Measurements from ENCODE around the gene DLG2.

DLG2 gene

GRCh38 chr11:83827940-83828554 lies 1799.1 kb downstream of the DLG2 start:
- Mint-ChIP-seq H3K27me3 (ENCODE audit: low read depth, poor library complexity) (peaks cover 2% of the 10 kb centered on the region), H3K4me3 (no peak overlapping the region), H3K27ac (no peak overlapping the region), H3K36me3 (ENCODE audit: low read depth) (no peaks in the 10 kb centered on the region), H3K4me1 (no peaks in the 10 kb centered on the region), H3K9me3 (no peaks in the 10 kb centered on the region)
- peak; percentile 52 for TF ChIP-seq CTCF (IDR thresholded peaks at IDR 0.05)
- no peak for DNase-seq

GRCh38 chr11:83827520-83827919 lies 1799.6 kb downstream of the DLG2 start:
- H3K36me3 Mint-ChIP-seq (ENCODE audit: low read depth), result no peaks in the 10 kb centered on the region
- H3K9me3 Mint-ChIP-seq, result no peaks in the 10 kb centered on the region
- no peak overlapping the region for H3K27ac Mint-ChIP-seq
- no peak for DNase-seq
- H3K4me1 Mint-ChIP-seq, result no peaks in the 10 kb centered on the region
- TF ChIP-seq CTCF (IDR thresholded peaks at IDR 0.05), result no peak
- no peaks in the 10 kb centered on the region for H3K27me3 Mint-ChIP-seq (ENCODE audit: low read depth, poor library complexity)
- H3K4me3 Mint-ChIP-seq, result no peak overlapping the region

- no peak for DNase-seq
- Mint-ChIP-seq H3K36me3 (ENCODE audit: low read depth) (no peaks in the 10 kb centered on the region), H3K4me1 (no peaks in the 10 kb centered on the region), H3K9me3 (no peaks in the 10 kb centered on the region), H3K27me3 (ENCODE audit: low read depth, poor library complexity) (no peaks in the 10 kb centered on the region), H3K4me3 (no peak overlapping the region), H3K27ac (no peak overlapping the region)
- TF ChIP-seq CTCF (IDR thresholded peaks at IDR 0.05), result no peak
Observed at GRCh38 chr11:83826078-83826477, 1801.1 kb downstream of the DLG2 start.

GRCh38 chr11:83823461-83824025 lies 1803.6 kb downstream of the DLG2 start:
- H3K4me3 Mint-ChIP-seq, result no peak overlapping the region

GRCh38 chr11:83819931-83820549 lies 1807.1 kb downstream of the DLG2 start:
- H3K4me3 Mint-ChIP-seq, result no peak overlapping the region
- H3K27ac Mint-ChIP-seq, result no peak overlapping the region
- no peaks in the 10 kb centered on the region for H3K9me3 Mint-ChIP-seq
- peaks cover 3% of the 10 kb centered on the region for H3K27me3 Mint-ChIP-seq (ENCODE audit: low read depth, poor library complexity)
- no peaks in the 10 kb centered on the region for H3K36me3 Mint-ChIP-seq (ENCODE audit: low read depth)
- H3K4me1 Mint-ChIP-seq, result no peaks in the 10 kb centered on the region
- DNase-seq, result no peak
- TF ChIP-seq CTCF (IDR thresholded peaks at IDR 0.05), result peak; percentile 63

More at GRCh38 chr11:83823461-83824025, 1803.6 kb downstream of the DLG2 start:
- Mint-ChIP-seq H3K36me3 (ENCODE audit: low read depth) (no peaks in the 10 kb centered on the region), H3K4me1 (no peaks in the 10 kb centered on the region), H3K9me3 (no peaks in the 10 kb centered on the region), H3K27ac (no peak overlapping the region), H3K27me3 (ENCODE audit: low read depth, poor library complexity) (no peaks in the 10 kb centered on the region)
- no peak for TF ChIP-seq CTCF (IDR thresholded peaks at IDR 0.05)
- DNase-seq, result no peak

- Mint-ChIP-seq H3K36me3 (ENCODE audit: low read depth) (no peaks in the 10 kb centered on the region), H3K4me1 (no peaks in the 10 kb centered on the region), H3K9me3 (no peaks in the 10 kb centered on the region), H3K4me3 (no peak overlapping the region), H3K27me3 (ENCODE audit: low read depth, poor library complexity) (peaks cover 3% of the 10 kb centered on the region), H3K27ac (no peak overlapping the region)
- no peak for TF ChIP-seq CTCF (IDR thresholded peaks at IDR 0.05)
- no peak for DNase-seq
Observed at GRCh38 chr11:83818349-83818748, 1808.8 kb downstream of the DLG2 start.

Data from nephron progenitor cell (in vitro differentiated cells).